Right lobe of liver (tissue), 4 donors: Measurements from ENCODE around the gene INPP5D.

ENCODE experiments used
- POLR2A ChIP-seq: fragments of 450-650 bp; IDR thresholded peaks from one replicate; pipeline ENCODE4 v1.6.1; 2017; ENCODE audit warnings: antibody characterized with exemption, mild to moderate bottlenecking
- TF ChIP-seq, protein P1 (sequence below), 4 donors: fragments of 200-600 bp in 3 of 4; fragments of 450-650 bp in 1 of 4; IDR thresholded peaks; one replicate each; pipeline versions ENCODE4 v1.5.1 to v1.8.0; 2016 to 2022; ENCODE audit warnings: antibody characterized with exemption in 4 of 4, mild to moderate bottlenecking in 2 of 4
- donor health status: DM: no; HTN: no; CAD: no.
- donor health status: DM: no; HTN: no; CAD: no.
- donor health status: DM: no; HTN: yes; CAD: no.

DNA sequence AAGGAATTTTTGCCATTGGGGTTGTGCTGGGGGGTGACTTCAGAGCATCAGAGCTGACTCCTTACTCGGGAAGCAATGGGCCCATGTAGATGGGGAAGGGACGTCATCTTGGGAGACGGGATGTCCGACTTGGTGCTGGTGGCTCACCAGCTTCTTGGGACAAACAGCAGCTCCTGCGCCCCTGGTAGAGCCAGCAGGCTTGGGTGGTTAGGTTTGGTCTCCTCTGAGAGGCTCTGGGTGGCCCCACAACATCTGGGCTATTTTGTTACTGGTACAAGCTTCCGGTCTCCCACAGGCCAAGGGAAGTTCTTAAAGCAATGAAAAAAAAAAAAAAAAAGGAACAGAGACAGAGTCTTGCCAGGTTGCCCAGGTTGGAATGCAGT lies 48.9 kb upstream of the INPP5D start:
- TF ChIP-seq, protein P1, sequence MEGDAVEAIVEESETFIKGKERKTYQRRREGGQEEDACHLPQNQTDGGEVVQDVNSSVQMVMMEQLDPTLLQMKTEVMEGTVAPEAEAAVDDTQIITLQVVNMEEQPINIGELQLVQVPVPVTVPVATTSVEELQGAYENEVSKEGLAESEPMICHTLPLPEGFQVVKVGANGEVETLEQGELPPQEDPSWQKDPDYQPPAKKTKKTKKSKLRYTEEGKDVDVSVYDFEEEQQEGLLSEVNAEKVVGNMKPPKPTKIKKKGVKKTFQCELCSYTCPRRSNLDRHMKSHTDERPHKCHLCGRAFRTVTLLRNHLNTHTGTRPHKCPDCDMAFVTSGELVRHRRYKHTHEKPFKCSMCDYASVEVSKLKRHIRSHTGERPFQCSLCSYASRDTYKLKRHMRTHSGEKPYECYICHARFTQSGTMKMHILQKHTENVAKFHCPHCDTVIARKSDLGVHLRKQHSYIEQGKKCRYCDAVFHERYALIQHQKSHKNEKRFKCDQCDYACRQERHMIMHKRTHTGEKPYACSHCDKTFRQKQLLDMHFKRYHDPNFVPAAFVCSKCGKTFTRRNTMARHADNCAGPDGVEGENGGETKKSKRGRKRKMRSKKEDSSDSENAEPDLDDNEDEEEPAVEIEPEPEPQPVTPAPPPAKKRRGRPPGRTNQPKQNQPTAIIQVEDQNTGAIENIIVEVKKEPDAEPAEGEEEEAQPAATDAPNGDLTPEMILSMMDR (IDR thresholded peaks at IDR 0.05), result no peak
- no peak for TF ChIP-seq POLR2A
